Activated naive CD4-positive, alpha-beta T cell treated with anti-CD3 and anti-CD28 coated beads, Interleukin-2, amount 50 U/mL, for 16 hours (primary cell): ENCODE measurements around the gene SPRED2.

ENCODE experiments used
- DNase-seq: peaks from one replicate; pipeline ENCODE4 v3.0.0-alpha.2; 2020

The SPRED2 gene

GRCh38 chr2:65411056-65411795, 21.2 kb downstream of the SPRED2 start:
- no peak for DNase-seq

- DNase-seq, result no peak
Measured at GRCh38 chr2:65409045-65409444, 23.4 kb downstream of the SPRED2 start.

GRCh38 chr2:65407240-65407639, 25.2 kb downstream of the SPRED2 start:
- no peak for DNase-seq

- DNase-seq, result no peak
Measured at GRCh38 chr2:65404988-65405697, 27.3 kb downstream of the SPRED2 start.

- no peak for DNase-seq
Measured at GRCh38 chr2:65403529-65403915, 28.9 kb downstream of the SPRED2 start.

GRCh38 chr2:65402780-65403528, 29.4 kb downstream of the SPRED2 start:
- no peak for DNase-seq

- DNase-seq, result no peak
Measured at GRCh38 chr2:65402323-65402722, 30.1 kb downstream of the SPRED2 start.

GRCh38 chr2:65397122-65397521, 35.3 kb downstream of the SPRED2 start:
- no peak for DNase-seq

- no peak for DNase-seq
Measured at GRCh38 chr2:65396348-65397026, 35.9 kb downstream of the SPRED2 start.

- no peak for DNase-seq
Measured at GRCh38 chr2:65395621-65396347, 36.6 kb downstream of the SPRED2 start.

GRCh38 chr2:65393743-65394422, 38.5 kb downstream of the SPRED2 start:
- no peak for DNase-seq

- no peak for DNase-seq
Measured at GRCh38 chr2:65393046-65393445, 39.4 kb downstream of the SPRED2 start.

- no peak for DNase-seq
Measured at GRCh38 chr2:65392609-65393008, 39.8 kb downstream of the SPRED2 start.

GRCh38 chr2:65390134-65390533, 42.3 kb downstream of the SPRED2 start:
- DNase-seq, result no peak

GRCh38 chr2:65389476-65389875, 42.9 kb downstream of the SPRED2 start:
- no peak for DNase-seq

GRCh38 chr2:65388596-65389390, 43.6 kb downstream of the SPRED2 start:
- DNase-seq, result no peak

GRCh38 chr2:65388051-65388531, 44.3 kb downstream of the SPRED2 start:
- no peak for DNase-seq

- no peak for DNase-seq
Measured at GRCh38 chr2:65386989-65387388, 45.4 kb downstream of the SPRED2 start.

- DNase-seq, result no peak
Measured at GRCh38 chr2:65386344-65386743, 46.1 kb downstream of the SPRED2 start.

GRCh38 chr2:65383541-65384488, 48.6 kb downstream of the SPRED2 start:
- no peak for DNase-seq
